GM18951 (cell line): ENCODE measurements around the gene INAVA.
"Not testable (repeated sequence)": the region's sequence is repeated elsewhere in the genome, so short reads cannot be mapped to it uniquely, and the experiment has no call there.

Experiments
- POLR2A ChIP-seq: IDR thresholded peaks from 4 replicates; pipeline ENCODE4 v1.6.1; 2011; ENCODE audit warnings: mild to moderate bottlenecking; ENCODE audit not compliant: insufficient read length, insufficient read depth; ENCODE audit errors: extremely low read depth
- in situ Hi-C: fragments of 300-500 bp; cut with MboI; formaldehyde crosslinking; loops from one replicate; pipeline ENCODE4 v1.12.0; 2022; ENCODE audit warnings: low sequenced_read_pairs, mixed read lengths, inconsistent platforms; ENCODE audit not compliant: unreplicated experiment

The INAVA gene

GRCh38 chr1:200921571-200922110, 26.9 kb downstream of the INAVA start:
- in situ Hi-C loops, result no loop called here
- TF ChIP-seq POLR2A, result no peak

GRCh38 chr1:200922406-200922805, 27.7 kb downstream of the INAVA start:
- in situ Hi-C loops, result no loop called here
- no peak for TF ChIP-seq POLR2A

GRCh38 chr1:200923601-200924000, 28.9 kb downstream of the INAVA start:
- no peak for TF ChIP-seq POLR2A
- in situ Hi-C loops, result no loop called here

- in situ Hi-C loops, result no loop called here
- TF ChIP-seq POLR2A, result no peak
Observed at GRCh38 chr1:200925831-200926230, 31.1 kb downstream of the INAVA start.

GRCh38 chr1:200929530-200930278, 35.0 kb downstream of the INAVA start:
- no peak for TF ChIP-seq POLR2A
- in situ Hi-C loops, result no loop called here

GRCh38 chr1:200930285-200930684, 35.6 kb downstream of the INAVA start:
- in situ Hi-C loops, result not testable (repeated sequence)

- in situ Hi-C loops, result no loop called here
- no peak for TF ChIP-seq POLR2A
Observed at GRCh38 chr1:200931776-200932175, 37.1 kb downstream of the INAVA start.

- TF ChIP-seq POLR2A, result no peak
- in situ Hi-C loops, result no loop called here
Observed at GRCh38 chr1:200934676-200935245, 40.1 kb downstream of the INAVA start.

- in situ Hi-C loops, result not testable (repeated sequence)
Observed at GRCh38 chr1:200935286-200935962, 40.7 kb downstream of the INAVA start.

- no peak for TF ChIP-seq POLR2A
- in situ Hi-C loops, result no loop called here
Observed at GRCh38 chr1:200938955-200939354, 44.3 kb downstream of the INAVA start.

GRCh38 chr1:200945111-200945510, 50.4 kb downstream of the INAVA start:
- no peak for TF ChIP-seq POLR2A
- in situ Hi-C loops, result no loop called here

- TF ChIP-seq POLR2A, result no peak
- in situ Hi-C loops, result no loop called here
Observed at GRCh38 chr1:200947059-200947566, 52.4 kb downstream of the INAVA start.

- TF ChIP-seq POLR2A, result no peak
- in situ Hi-C loops, result no loop called here
Observed at GRCh38 chr1:200949626-200950025, 54.9 kb downstream of the INAVA start.

GRCh38 chr1:200951016-200951415, 56.3 kb downstream of the INAVA start:
- in situ Hi-C loops, result no loop called here
- no peak for TF ChIP-seq POLR2A
